GM12801 (cell line): ENCODE results near the gene ECE1.

ENCODE experiments used
- TF ChIP-seq, protein P1 (sequence below): IDR thresholded peaks from one replicate; pipeline ENCODE4 v1.5.1; 2011; ENCODE audit warnings: control low read depth; ENCODE audit not compliant: insufficient read length; ENCODE audit errors: extremely low read depth

Gene ECE1

GRCh38 chr1:21292984-21293536, 2.8 kb upstream of the ECE1 start:
- TF ChIP-seq, protein P1, sequence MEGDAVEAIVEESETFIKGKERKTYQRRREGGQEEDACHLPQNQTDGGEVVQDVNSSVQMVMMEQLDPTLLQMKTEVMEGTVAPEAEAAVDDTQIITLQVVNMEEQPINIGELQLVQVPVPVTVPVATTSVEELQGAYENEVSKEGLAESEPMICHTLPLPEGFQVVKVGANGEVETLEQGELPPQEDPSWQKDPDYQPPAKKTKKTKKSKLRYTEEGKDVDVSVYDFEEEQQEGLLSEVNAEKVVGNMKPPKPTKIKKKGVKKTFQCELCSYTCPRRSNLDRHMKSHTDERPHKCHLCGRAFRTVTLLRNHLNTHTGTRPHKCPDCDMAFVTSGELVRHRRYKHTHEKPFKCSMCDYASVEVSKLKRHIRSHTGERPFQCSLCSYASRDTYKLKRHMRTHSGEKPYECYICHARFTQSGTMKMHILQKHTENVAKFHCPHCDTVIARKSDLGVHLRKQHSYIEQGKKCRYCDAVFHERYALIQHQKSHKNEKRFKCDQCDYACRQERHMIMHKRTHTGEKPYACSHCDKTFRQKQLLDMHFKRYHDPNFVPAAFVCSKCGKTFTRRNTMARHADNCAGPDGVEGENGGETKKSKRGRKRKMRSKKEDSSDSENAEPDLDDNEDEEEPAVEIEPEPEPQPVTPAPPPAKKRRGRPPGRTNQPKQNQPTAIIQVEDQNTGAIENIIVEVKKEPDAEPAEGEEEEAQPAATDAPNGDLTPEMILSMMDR: no peak

DNA sequence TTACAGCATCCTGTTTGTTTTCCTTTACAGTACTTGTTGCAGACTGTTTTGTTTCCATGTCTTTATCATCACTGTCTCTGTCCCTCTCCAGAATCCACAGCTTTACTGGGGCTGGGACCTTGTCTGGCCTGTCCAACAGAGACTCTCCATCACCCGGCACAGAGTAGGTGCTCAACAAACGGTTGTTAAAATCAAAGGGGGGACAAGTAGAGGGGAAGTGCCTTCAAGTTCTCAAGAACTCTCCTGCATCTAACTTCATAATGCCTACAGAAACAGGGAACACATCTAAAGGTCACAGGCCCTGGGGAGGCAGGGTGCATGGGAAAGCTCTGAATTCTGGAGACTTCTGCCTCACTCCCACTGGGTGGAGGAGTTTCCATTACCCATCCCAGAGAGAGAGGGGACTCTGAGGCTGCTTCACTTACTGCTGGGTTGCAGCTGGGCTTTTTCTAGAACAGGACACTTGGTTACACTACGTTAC, 2.3 kb upstream of the ECE1 start:
- TF ChIP-seq, protein P1: no peak

DNA sequence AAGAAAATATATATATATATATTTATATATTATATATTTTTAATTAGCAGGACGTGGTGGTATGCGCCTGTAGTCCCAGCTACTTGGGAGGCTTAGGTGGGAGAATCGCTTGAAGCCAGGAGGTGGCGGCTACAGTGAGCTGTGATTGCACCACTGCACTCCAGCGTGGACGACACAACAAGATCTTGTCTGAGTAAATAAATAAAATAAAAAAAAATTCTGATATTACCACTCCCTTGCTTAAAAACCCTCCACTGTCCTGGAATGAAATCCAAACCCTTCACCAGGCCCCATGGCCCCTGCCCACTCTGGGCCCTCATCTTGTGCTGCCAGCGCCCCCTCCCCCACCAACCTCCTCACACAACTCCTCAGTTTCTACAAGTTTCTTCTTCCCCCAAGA, 1.7 kb upstream of the ECE1 start:
- TF ChIP-seq, protein P1: no peak

GRCh38 chr1:21291184-21291583, 921 bp upstream of the ECE1 start:
- TF ChIP-seq, protein P1: no peak

DNA sequence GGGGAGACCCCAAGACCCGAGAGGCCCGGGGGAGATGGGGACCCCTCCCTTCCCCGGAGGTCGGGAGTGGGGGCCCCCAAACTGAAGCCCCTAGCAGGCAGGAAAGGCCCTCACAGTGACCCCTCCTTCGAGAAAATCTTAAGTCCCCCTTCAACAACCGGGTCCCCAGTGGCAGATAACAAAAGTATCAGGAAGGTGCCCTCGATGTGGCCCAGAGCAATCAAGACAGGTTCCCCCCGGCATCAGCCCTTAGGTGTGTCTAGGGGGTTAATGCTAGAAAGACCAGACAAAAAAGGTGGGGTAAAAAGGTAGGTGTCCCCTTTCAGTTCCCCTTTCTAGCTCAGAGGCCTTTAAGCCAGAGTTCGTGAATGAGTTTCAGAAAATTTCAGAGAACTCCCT, 282 bp upstream of the ECE1 start:
- TF ChIP-seq, protein P1: no peak

DNA sequence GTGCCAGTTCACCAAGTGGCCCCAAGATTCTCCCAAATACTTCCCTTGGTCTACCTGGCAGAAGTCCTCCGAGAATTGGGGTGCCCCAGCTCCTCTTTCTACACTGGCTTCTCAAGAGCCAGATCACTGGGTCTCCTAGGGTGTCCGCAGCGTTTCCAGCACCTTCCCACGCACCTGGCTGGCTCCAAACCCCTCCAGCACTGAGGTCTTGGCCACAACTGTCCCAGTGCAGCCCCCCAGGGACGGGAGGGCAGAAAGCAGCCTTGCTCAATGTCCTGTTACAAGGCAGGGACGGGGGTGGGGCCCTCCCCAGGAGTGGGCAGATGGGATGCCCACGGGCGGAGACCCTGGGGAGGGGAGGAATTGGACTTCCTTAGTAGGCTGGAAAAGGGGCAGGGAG, 1.1 kb downstream of the ECE1 start:
- TF ChIP-seq, protein P1: no peak

GRCh38 chr1:21287905-21288514, 2.3 kb downstream of the ECE1 start:
- TF ChIP-seq, protein P1: no peak

DNA sequence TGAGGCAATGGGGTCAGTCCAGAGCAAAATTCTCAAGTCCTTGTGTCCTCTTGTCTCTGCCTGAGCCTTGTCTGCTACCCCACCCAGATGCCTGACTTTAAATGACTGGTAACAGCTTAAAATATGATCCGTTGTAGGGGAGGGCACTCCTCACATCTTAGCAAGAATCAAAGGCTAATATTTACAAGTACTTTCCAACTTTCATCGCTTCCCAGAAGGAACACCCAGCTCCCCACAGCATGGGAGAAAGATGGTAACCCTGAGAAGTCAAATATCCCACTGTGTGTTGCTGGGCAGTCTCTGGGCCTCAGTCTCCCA, 5.2 kb downstream of the ECE1 start:
- TF ChIP-seq, protein P1: no peak
